Measurements from ENCODE around the gene FOXP1.
"Not testable (repeated sequence)": the region's sequence is repeated elsewhere in the genome, so short reads cannot be mapped to it uniquely, and the experiment has no call there.

The FOXP1 gene

GRCh38 chr3:71330505-71330904 is 253.0 kb downstream of the FOXP1 start:
- DNase-seq (ENCODE audit: low read depth in 2 of 2), result no peak

DNA sequence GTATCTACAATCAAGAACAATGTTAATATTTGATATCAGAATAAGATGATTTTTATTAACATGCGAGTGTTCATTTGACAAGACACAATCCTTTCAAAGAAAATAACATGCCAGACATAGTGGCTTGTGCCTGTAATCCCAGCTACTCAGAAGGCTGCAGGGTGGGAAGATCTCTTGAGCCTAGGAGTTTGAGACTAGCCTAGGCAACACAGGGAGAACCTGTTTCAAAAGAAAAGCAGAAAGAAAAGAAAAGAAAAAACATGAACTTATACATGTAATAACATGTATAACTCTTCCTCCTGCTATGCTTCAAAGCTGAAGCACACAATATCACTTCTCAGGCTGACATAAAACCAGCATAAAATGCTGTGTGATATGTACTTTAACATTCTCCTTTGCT is 253.7 kb downstream of the FOXP1 start:
- DNase-seq (ENCODE audit: low read depth in 2 of 2), result no peak

- no peak for DNase-seq (ENCODE audit: low read depth in 2 of 2)
Measured at GRCh38 chr3:71328926-71329325, 254.6 kb downstream of the FOXP1 start.

DNA sequence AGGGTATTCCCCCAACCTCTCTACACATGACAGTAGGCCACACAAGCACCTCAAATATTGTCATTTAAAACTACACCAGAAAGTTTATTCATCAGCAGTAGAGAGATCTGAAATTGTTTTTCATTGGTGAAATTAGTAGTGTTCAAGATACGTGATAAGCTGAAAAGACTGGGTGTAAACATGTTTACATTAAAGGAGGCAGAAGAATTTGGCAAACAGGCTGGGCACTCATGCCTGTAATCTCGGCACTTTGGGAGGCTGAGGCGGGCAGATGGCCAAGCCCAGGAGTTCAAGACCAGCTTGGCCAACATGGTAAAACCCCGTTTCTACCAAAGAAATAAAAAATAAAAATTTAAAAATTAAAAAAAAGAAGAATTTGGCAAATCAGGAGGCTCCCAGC is 255.6 kb downstream of the FOXP1 start:
- no peak for DNase-seq (ENCODE audit: low read depth in 2 of 2)

DNA sequence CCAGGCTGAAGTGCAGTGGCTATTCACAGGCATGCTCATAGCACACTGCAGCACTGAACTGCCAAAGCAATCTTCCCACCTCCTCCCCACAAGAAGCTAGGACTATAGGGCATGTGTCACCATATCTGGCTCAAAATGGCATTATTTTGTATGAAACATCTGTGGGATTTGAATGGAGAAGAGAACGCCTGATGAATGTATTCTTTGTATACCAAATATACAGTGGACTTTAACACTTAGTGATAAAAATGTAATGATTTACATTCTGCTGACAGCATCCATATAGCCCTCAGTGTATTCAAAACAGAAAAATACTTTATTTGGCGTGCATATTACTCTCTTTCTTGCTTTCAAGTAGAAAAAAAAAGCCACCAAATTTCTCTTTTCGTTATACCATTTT is 257.8 kb downstream of the FOXP1 start:
- DNase-seq (ENCODE audit: low read depth in 2 of 2), result no peak

- not testable (repeated sequence) for DNase-seq (ENCODE audit: low read depth in 2 of 2)
Measured at GRCh38 chr3:71324224-71324623, 259.3 kb downstream of the FOXP1 start.

- DNase-seq (ENCODE audit: low read depth in 2 of 2), result no peak
Measured at GRCh38 chr3:71323558-71323957, 260.0 kb downstream of the FOXP1 start.

GRCh38 chr3:71322154-71322553 is 261.4 kb downstream of the FOXP1 start:
- no peak for DNase-seq (ENCODE audit: low read depth in 2 of 2)

DNA sequence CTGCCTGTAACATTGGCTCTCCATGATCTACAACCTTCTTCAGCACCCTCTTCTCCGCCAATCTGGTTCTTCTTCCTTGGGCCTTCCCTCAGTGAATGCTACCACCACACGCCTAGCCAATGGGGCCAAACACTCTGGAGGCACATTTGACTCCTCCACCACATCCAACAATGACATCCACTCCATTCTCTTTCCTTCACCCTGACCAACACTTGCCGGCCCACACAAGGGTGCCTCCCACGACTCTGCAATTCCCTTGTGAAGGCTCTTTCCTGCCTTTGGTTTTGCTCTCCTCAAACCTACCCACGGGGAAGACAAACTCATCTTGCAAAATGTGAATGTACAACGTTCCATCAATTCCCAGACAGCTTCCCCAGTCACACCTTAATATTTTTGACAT is 263.8 kb downstream of the FOXP1 start:
- no peak for DNase-seq (ENCODE audit: low read depth in 2 of 2)

GRCh38 chr3:71318458-71318827 is 265.1 kb downstream of the FOXP1 start:
- no peak for DNase-seq (ENCODE audit: low read depth in 2 of 2)

- DNase-seq (ENCODE audit: low read depth in 2 of 2), result no peak
Measured at GRCh38 chr3:71317749-71318457, 265.6 kb downstream of the FOXP1 start.

GRCh38 chr3:71317140-71317539 is 266.4 kb downstream of the FOXP1 start:
- DNase-seq (ENCODE audit: low read depth in 2 of 2), result no peak

DNA sequence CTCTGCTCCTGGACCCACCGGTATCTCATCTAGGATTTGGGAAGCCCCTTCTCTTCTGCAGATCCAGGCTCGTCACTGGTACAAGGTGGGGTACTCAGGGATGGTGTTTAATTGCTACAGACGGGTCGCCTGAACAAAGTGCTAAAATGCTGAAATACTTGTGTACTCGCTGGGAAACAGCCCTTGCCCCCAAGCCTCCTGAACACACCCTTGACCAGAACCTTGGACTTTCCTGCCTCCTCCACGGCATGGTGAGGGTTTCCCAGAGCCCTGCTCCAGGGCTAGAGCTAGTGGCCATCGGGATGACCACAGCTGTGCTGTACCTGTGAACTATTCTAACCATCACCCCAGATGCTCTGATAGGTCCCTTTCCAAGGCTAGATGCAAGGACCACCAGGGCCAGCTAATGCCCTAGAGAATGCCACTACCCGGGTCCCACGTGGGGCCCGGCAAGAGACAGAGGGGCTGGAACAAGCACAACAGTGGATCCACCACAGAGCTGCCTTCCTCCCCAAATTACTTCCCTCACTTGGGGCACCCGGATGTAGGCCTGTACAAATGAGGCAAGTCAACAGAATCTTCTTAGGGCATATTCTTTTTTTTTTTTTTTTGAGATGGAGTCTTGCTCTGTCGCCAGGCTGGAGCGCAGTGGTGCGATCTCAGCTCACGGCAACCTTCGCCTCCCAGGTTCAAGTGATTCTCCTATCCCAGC is 267.3 kb downstream of the FOXP1 start:
- no peak for DNase-seq (ENCODE audit: low read depth in 2 of 2)

- no peak for DNase-seq (ENCODE audit: low read depth in 2 of 2)
Measured at GRCh38 chr3:71315431-71315830, 268.1 kb downstream of the FOXP1 start.

DNA sequence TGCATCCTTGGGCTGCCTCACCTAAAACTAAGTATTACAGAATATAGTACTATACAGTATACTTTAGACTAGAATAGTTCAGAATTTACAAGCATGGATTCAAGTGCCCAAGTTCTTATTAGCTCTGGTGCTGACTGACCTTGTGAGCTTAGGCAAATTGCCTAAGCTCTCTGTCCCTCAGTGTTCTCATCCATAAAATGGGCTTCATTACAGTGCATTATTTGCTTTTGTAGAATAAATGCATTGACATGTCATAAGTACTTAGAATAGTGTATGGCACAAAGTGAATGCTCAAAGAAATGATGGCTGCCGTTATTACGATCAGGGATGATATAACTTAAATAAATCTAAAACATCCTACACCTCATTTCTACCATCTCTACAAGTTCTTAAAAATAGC is 269.7 kb downstream of the FOXP1 start:
- no peak for DNase-seq (ENCODE audit: low read depth in 2 of 2)

GRCh38 chr3:71312461-71312860 is 271.1 kb downstream of the FOXP1 start:
- DNase-seq (ENCODE audit: low read depth in 2 of 2), result no peak

GRCh38 chr3:71311661-71312046 is 271.9 kb downstream of the FOXP1 start:
- DNase-seq (ENCODE audit: low read depth in 2 of 2), result no peak

DNA sequence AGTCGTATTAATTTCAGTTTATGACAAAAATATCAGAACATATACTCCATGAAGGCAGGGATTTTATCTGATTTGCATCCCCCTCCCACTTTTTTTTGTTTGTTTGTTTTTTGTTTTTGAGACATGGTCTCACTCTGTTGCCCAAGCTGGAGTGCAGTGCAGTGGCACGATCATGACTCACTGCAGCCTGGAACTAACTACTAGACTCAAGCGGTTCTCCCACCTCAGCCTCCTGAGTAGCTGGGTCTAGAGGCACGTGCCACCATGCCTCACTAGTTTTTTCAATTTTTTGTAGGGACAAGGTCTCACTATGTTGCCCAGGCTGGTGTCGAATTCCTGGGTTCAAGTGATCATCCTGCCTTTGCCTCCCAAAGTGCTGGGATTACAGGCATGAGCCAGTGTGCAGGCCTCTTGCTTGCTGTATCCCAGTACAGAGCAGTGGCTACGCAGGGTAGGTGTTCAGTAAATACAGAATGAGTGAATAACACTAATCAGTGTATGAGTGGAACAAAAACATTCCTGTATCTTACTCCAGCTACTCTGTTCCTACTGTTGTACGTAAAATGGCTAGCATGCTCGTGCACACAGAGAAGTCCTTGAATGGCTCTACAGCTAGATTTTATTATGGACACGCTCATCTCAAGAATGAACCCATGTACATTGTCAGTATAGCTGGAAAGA is 272.4 kb downstream of the FOXP1 start:
- no peak for DNase-seq (ENCODE audit: low read depth in 2 of 2)

GRCh38 chr3:71310359-71310979 is 273.1 kb downstream of the FOXP1 start:
- no peak for DNase-seq (ENCODE audit: low read depth in 2 of 2)

DNA sequence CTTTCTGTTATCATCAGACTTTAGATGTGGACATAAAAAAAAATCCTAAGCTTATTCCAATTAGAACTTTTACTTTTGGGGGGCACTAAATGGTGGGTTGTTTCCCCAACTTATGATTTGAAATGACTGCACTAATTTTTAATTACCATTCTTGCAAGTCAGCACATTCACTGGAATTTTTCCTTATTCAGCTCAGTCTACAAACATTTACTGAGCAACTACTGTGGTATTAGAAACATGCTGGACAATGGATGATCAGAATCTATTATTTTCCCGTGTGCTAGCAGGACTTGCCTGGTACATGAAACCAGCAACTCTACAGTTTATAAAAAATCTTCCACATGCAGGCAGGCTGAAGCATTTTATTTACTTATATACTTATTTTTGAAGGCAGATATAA is 273.6 kb downstream of the FOXP1 start:
- no peak for DNase-seq (ENCODE audit: low read depth in 2 of 2)

DNA sequence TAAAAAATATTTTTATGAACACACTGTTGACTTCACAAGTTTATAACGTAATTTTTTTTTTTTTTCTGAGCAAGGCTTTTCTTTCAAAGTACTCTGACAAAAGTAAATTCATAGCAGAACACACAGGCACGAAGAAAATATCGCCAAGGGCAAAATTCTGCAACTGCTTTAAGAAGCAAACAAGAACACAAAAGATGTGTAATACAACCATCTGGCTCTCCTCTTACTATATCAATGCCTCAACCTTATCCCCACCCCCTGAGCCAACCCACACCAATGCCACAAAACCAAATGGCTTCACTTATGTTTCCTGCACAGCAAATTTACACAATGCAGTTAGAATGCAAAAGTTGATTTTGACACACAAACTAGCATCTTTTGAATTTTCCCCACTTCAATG is 274.2 kb downstream of the FOXP1 start:
- DNase-seq (ENCODE audit: low read depth in 2 of 2), result no peak

- DNase-seq (ENCODE audit: low read depth in 2 of 2), result no peak
Measured at GRCh38 chr3:71308836-71309235, 274.7 kb downstream of the FOXP1 start.
